ENCODE results near the gene GPRC5D. TPM values are rescaled to one million over a fixed set of nuclear protein-coding genes. Genes with fewer than 3 reads are reported as not detected.

Gene GPRC5D
- polyA plus RNA-seq, 1 donor (not counting 4 experiments of a cell fraction or from before 2014, with no cell fraction given), result 0.08 TPM

- no peaks in the 10 kb centered on the region for H3K9me3 ChIP-seq (ENCODE audit: control insufficient read depth, low read depth, low read length)
- peak; percentile 80 for FAIRE-seq
- dilution Hi-C loops (cut with MboI; ENCODE audit: extremely low pct_ligation_motif_present, low sequenced_read_pairs), result no loop called here
- peaks cover 76% of the 10 kb centered on the region for H3K4me1 ChIP-seq (ENCODE audit: control insufficient read depth, extremely low read depth, insufficient read depth, low read length)
- H3K4me3 ChIP-seq (ENCODE audit: control insufficient read depth in 2 of 3, extremely low read depth in 1 of 3, insufficient read depth in 2 of 3, low read depth in 1 of 3, low read length in 3 of 3), result no peak overlapping the region
- peak overlapping the region; percentile 66 for H3K9ac ChIP-seq (ENCODE audit: control insufficient read depth, extremely low read depth, insufficient read depth, low read length)
- H4K20me1 ChIP-seq (ENCODE audit: control insufficient read depth, extremely low read depth, insufficient read depth, low read length), result no peaks in the 10 kb centered on the region
- H3K27me3 ChIP-seq (ENCODE audit: control insufficient read depth, extremely low read depth, insufficient read depth, low read length), result no peaks in the 10 kb centered on the region
- peak; percentile 63 for DNase-seq (ENCODE audit: low read depth, low spot score)
- peak overlapping the region; percentile 57 for H3K4me2 ChIP-seq (ENCODE audit: control insufficient read depth, extremely low read depth, insufficient read depth, low read depth, low read length)
- peaks cover 5% of the 10 kb centered on the region for H3K9me1 ChIP-seq (ENCODE audit: control insufficient read depth, extremely low read depth, insufficient read depth, low read length)
- peaks cover 0 to 9% of the 10 kb centered on the region in 2 experiments for H3K36me3 ChIP-seq (ENCODE audit: control insufficient read depth in 2 of 2, extremely low read depth in 1 of 2, insufficient read depth in 2 of 2, low read length in 2 of 2)
- no peak overlapping the region for H2AFZ ChIP-seq (ENCODE audit: control insufficient read depth, low read length)
- H3K27ac ChIP-seq (ENCODE audit: control insufficient read depth, insufficient read depth, low read length), result peak overlapping the region; percentile 99
- TF ChIP-seq CTCF (optimal IDR thresholded peaks at IDR 0.05 in 1 of 3, IDR thresholded peaks at IDR 0.05 in 1 of 3, conservative IDR thresholded peaks at IDR 0.05 in 1 of 3; ENCODE audit: extremely low read depth in 1 of 3, insufficient read depth in 2 of 3, low read length in 3 of 3), result no peak
- no peak for TF ChIP-seq EZH2 (IDR thresholded peaks at IDR 0.05; ENCODE audit: low read length)
- H3K79me2 ChIP-seq (ENCODE audit: control insufficient read depth, insufficient read depth, low read length), result peaks cover 32% of the 10 kb centered on the region
These were observed 52.2 kb downstream of the GPRC5D start for GRCh38 chr12:12899530-12900380.

GRCh38 chr12:12898911-12899511 lies 53.0 kb downstream of the GPRC5D start:
- peak overlapping the region; percentile 99 for H3K27ac ChIP-seq (ENCODE audit: control insufficient read depth, insufficient read depth, low read length)
- H3K4me1 ChIP-seq (ENCODE audit: control insufficient read depth, extremely low read depth, insufficient read depth, low read length), result peaks cover 71% of the 10 kb centered on the region

More at GRCh38 chr12:12898911-12899511, 53.0 kb downstream of the GPRC5D start:
- Histone ChIP-seq H3K36me3 (ENCODE audit: control insufficient read depth in 2 of 2, extremely low read depth in 1 of 2, insufficient read depth in 2 of 2, low read length in 2 of 2) (peaks cover 0 to 3% of the 10 kb centered on the region in 2 experiments), H3K9ac (ENCODE audit: control insufficient read depth, extremely low read depth, insufficient read depth, low read length) (peak overlapping the region; percentile 62), H3K4me3 (ENCODE audit: control insufficient read depth in 2 of 3, extremely low read depth in 1 of 3, insufficient read depth in 2 of 3, low read depth in 1 of 3, low read length in 3 of 3) (no peak overlapping the region), H3K27me3 (ENCODE audit: control insufficient read depth, extremely low read depth, insufficient read depth, low read length) (no peaks in the 10 kb centered on the region), H3K9me3 (ENCODE audit: control insufficient read depth, low read depth, low read length) (no peaks in the 10 kb centered on the region), H4K20me1 (ENCODE audit: control insufficient read depth, extremely low read depth, insufficient read depth, low read length) (no peaks in the 10 kb centered on the region), H3K79me2 (ENCODE audit: control insufficient read depth, insufficient read depth, low read length) (peaks cover 33% of the 10 kb centered on the region), H3K4me2 (ENCODE audit: control insufficient read depth, extremely low read depth, insufficient read depth, low read depth, low read length) (peak overlapping the region; percentile 57), H2AFZ (ENCODE audit: control insufficient read depth, low read length) (no peak overlapping the region), H3K9me1 (ENCODE audit: control insufficient read depth, extremely low read depth, insufficient read depth, low read length) (peaks cover 5% of the 10 kb centered on the region)
- no peak for DNase-seq (ENCODE audit: low read depth, low spot score)
- dilution Hi-C loops (cut with MboI; ENCODE audit: extremely low pct_ligation_motif_present, low sequenced_read_pairs), result no loop called here
- no peak for FAIRE-seq
- TF ChIP-seq CTCF (optimal IDR thresholded peaks at IDR 0.05 in 1 of 3, IDR thresholded peaks at IDR 0.05 in 1 of 3, conservative IDR thresholded peaks at IDR 0.05 in 1 of 3; ENCODE audit: extremely low read depth in 1 of 3, insufficient read depth in 2 of 3, low read length in 3 of 3), result no peak
- TF ChIP-seq EZH2 (IDR thresholded peaks at IDR 0.05; ENCODE audit: low read length), result no peak
